Jurkat, Clone E6-1 (cell line): ENCODE data around the gene IFITM5. TPM values are rescaled to one million over a fixed set of nuclear protein-coding genes. Genes with fewer than 3 reads are reported as not detected.
"Not testable (repeated sequence)": the region's sequence is repeated elsewhere in the genome, so short reads cannot be mapped to it uniquely, and the experiment has no call there.

ENCODE experiments used
- DNase-seq: peaks from one replicate; pipeline ENCODE4 v3.0.0-alpha.2; 2011; ENCODE audit warnings: low read depth, low spot score
- H3K4me3 ChIP-seq: 2 replicates; pipeline ENCODE4 v1.5.1; 2011; ENCODE audit warnings: mild to moderate bottlenecking, low read length, control low read depth, moderate library complexity
- polyA plus RNA-seq: library from polyadenylated mRNA; unstranded; fragments of >200 nt; gene quantifications from one replicate; pipeline ENCODE4 v1.2.1, GENCODE V29; 2012; ENCODE audit warnings: missing spikeins; ENCODE audit not compliant: insufficient read length, insufficient read depth

The IFITM5 gene
- polyA plus RNA-seq = not detected

DNA sequence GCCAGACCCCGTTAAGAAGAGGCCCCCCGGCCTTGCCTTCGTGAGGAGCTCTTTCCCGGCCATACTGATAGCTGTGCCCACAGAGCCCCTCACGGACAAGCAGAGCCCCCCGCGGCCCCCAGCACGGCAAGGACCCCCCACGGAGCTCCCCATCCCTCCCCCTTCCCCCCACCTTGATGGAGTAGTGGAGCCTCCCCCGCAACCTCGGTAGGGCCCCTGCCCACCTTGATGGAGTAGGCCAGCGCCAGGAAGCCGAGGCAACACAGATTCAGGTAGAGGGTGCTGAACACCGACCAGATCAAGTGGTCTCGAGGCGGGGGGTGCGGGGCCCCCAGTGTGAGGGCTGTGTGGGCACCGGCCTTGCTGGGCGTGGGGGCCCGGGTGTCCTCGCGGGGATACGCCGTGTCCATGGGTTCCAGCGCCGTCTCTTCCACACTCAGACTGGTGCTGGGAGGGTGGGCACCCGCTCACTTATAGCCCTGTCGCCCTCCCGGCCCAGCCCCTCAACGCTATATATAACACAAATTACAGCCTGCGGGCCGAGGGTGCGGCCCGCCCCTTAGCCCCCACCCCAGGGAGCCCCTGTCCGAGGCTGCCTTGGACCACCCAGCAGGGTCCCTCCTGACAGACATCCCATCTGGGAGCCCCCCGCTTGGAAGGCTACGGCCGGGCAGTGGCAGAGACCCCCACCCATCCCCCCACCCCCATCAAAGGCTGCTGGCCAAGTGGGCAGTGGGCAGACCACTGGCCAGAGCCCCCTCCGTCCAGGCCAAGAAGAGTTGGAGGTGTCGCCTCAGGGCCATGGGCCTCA is at the start of gene IFITM5:
IFITM5 (minus strand) TSS at position 446 of the 811 bp plus-strand sequence; CDS start at position 410, 36 bp downstream.
- no peak within 1 kb of the TSS for H3K4me3 ChIP-seq
- DNase-seq = no peak

DNA sequence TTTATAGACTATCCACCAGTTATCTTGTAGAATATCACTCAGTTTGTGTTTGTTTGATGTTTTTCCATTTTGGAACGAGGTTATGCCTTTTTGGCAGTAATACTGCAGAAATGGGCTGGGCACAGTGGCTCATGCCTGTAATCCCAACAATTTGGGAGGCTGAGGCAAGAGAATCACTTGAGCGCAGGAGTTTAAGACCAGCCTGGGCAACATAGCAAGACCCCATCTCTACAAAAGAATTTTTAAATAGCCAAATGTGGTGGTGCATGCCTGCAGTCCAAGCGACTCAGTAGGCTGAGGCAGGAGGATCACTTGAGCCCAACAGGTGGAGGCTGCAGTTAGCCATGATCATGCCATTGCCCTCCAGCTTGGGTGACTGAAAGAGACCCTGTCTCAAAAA is 47.2 kb upstream of the IFITM5 start:
- H3K4me3 ChIP-seq = no peak overlapping the region
- DNase-seq = no peak

DNA sequence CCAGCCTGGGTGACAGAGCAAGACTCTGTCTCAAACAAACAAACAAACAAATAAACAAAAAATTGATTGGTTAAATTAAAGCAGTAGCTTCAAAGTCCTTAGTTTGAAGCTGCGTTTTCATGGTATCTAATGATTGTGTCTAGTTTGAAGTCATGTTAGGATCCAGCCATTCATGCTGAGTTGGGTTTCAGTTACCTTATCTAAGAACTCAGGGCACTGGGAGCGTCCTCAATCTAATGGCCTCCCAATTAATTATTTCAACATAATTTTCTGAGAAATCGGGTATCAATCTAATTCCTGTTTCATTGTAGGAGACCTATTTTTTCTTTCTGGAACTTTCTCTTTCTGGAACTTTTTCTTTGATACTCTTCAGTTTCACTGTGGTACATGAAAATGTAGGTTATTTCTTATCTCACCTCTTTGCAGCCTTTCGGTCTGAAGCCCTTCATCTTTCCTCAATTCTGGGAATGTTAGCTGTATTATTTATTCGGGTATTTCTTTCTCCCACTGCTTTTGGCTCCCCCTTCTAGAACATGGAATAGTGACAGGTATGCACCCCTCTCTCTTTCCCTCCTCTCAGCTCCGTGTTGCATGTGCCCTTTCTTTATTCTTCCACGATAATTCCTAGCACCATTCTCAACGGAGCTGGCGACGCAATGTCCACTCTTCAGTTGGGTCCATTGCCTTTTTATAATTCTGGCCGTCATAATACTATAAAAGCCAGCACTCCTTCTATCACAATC is 45.7 kb upstream of the IFITM5 start:
- no peak for DNase-seq
- H3K4me3 ChIP-seq = no peak overlapping the region

DNA sequence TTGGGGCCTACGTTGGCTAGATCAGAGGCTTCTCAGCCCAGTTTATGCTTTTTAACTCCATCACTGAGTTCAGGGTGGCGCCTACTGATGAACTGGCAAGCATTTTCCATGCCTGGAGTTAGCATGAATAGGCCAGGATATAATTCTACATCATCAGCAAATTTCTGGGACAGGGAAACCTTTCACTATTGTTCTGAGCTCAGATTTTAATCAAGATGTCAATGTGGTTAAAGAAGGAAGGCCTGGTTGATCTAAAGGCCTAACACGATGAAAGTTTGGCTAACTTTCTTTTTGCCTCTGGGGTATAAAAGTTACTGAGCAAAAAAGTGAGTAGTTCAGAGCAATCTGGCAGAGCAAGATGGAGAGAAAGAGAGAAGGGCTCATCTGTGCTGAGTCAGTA is 43.0 kb upstream of the IFITM5 start:
- no peak for DNase-seq
- no peak overlapping the region for H3K4me3 ChIP-seq

DNA sequence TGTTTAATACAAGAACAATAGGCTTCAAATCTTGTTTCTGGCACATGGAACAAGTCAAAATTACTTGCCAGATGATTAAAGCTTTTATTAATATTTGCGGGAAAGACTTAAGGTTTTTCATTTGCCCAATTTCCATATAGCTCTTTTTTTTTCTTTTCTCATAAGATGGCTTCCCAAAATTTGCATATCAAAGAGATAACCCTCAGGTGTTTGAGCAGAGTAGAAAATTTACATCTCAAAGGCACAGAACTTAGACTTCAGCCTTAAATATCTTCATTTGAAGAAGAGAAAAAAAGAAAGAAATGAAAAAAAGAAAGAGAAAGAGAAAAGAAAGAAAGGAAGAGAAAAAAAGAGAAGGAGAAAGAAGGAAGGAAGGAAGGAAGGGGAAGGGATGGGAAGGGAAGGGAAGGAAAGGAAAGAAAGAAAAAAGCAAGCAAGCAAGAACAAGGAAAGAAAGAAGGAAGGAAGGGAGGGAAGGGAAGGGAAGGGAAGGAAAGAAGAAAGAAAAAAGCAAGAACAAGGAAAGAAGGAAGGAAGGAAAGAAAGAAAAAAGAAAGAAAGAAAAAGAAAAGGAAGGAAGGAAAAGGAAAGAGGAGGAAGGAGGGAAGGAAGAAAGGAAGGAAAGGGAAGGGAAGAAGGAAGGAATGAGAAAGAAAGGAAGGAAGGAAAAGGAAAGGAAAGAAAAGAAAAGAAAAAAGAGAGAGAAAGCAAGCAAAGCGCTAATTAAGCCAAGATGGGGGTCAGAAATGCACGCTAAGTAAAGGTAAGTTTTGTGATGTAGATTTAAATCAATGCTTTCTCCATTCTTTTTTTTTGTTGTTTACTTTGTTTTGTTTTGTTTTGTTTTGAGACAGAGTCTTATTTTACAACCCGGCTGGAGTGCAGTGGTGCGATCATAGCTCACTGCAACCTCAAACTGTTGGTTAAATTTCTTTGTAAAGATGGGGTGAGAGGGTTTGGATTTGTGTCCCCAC is 41.5 kb upstream of the IFITM5 start:
- DNase-seq = no peak
- no peak overlapping the region for H3K4me3 ChIP-seq

DNA sequence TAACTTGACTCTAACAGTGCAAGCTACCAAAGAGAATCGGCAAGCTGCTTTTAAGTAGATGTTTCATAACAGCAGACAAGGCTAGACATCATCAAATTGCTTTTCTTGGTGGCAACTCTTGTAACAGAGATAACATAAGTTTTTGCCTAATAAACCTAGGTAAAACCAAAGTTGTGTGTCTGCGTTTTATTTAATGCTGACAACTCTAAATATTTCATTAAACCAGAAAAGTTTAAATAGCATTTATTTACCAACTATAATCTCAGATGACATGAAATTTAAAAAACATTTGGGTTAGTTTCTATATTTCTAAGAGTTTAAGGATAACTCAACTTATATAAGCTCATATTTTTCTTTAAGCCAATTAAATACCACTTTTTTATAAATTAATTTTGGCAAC is 40.6 kb upstream of the IFITM5 start:
- no peak overlapping the region for H3K4me3 ChIP-seq
- DNase-seq = no peak

DNA sequence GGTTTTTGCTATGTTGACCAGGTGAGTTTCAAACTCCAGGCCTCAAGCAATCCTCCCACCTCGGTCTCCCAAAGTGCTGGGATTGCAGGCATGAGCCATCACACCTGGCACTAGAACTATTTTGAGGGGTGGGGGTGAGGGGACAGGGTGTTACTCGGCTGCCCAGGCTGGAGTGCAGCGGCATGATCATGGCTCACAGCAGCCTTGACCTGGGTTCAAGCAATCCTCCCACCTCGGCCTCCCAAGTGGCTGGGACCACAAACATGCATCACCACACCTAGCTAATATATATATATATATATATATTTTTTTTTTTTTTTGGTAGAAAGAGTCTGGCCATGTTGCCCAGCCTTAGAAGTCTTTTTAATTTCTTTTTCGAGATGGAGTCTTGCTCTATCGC is 38.4 kb upstream of the IFITM5 start:
- H3K4me3 ChIP-seq = no peak overlapping the region
- DNase-seq = no peak

DNA sequence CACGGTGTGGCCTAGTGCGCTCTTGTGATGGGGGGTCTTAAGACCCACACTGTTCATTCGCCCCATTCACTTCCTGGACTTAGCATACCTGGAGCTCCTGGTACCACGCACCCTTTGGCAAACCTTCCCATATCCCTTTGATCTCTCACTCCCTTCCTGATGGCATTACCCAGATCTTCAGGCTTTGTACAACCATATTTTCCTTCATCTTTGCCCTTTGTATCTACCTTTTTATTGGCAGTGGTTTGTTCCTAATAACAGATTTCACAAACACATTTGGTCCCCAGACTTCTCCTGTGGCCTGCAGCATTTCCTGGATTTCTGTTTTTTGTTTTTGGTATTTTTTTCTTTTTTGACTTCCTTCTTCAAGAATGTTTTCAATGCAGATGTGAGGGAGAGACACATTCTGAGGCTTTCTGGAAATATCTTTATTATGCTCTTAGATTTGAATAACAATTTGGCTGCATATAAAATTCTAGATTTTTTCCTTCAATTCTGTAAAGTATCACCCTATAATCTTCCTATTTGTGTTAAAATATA is 37.4 kb upstream of the IFITM5 start:
- DNase-seq = no peak
- H3K4me3 ChIP-seq = no peak overlapping the region

DNA sequence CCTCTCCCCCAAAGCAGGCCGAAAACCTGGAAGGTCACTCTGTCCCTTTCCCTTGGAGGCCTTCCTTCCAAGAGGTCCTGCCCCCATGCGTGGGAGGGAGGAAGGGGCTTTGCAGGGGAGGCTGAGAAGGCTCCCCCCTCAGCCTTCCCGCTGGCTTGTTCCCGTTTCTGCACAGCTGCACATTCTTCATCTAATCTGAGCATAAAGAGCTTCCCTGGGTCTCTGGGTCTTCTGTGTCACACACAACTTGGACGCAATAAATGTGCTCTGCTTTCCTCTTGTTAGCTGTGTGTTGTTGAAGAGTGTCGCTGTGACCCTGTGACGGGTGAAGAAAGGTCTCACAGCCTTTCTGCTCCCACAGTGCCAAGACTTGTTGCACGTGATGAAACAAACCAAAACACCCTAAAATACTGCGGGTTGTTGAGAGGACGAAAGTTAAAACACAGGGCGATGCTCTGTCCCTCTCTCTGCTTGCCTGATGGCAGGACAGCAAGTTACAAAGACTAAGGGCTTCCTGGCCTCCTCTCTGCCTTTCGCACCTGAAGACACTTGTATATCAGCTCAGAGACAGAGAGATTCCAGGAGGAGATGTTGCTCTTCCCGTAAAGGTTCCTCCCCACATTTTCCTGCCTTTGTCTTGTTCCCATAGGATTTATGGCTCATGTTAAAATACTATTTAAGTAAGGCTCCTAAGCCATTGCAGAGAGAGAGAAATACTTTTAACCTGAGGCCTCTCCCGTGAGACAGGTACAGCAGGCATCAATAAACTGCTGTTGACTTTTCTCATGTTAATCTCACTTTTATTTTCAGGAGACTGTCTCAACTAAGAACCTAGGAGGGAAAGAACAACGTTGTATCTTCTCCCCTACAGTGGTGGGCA is 36.7 kb upstream of the IFITM5 start:
- no peak overlapping the region for H3K4me3 ChIP-seq
- DNase-seq = no peak

DNA sequence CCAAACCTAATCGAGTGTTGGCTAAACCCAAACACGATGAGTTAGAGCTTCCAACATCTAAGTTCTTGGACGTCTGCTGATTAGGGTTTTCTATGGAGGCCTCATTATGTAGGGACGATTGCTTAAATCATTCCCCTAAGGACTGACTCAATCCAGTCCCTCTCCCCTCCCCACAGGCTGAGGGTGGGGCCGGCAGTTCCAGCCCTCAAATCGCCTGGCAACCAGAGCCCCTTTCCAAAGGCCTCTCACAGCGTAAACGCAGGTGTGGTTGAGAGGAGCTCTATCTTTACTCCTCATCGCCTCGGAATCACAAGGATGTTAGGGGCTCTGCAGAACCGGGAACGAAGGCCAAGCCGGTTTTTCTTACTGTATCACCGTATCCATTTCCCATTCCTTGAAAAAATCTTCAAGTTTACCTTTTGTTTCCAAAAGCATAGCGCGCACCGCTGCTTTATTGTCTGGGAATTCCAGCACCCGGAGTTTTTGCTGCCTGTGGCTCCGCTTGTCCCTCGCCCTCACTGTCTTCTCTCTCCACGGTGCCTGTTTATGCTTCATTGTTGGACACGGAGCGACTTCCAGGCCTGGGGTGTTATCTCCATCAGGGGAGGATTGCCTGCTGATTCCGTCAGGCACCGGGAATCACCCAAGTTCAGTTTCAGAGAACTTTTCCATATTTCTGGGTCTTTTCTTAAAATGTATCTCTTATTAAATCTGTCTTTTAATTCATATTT is 35.1 kb upstream of the IFITM5 start:
- no peak for DNase-seq
- no peak overlapping the region for H3K4me3 ChIP-seq

DNA sequence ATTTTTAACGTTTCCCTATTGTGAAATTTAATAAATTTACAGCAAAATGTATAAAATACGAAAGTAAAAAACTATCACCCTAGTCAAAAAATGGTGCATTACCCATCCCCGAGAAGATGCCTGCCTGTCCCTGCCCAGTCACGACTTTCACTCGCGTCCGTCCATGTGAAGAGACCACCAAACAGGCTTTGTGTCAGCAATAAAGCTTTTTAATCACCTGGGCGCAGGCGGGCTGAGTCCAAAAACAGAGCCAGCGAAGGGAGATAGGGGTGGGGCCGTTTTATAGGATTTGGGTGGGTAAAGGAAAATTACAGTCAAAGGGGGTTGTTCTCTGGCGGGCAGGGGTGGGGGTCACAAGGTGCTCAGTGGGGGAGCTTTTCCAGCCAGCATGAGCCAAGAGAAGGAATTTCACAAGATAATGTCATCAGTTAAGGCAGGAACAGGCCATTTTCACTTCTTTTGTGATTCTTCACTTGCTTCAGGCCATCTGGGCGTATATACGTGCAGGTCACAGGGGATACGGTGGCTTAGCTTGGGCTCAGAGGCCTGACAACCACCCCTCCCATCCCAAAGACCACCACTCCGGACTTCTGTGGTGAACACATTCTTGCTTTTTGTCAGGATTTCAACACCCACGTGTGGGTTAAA is 34.4 kb upstream of the IFITM5 start:
- not testable (repeated sequence) for DNase-seq, H3K4me3 ChIP-seq

DNA sequence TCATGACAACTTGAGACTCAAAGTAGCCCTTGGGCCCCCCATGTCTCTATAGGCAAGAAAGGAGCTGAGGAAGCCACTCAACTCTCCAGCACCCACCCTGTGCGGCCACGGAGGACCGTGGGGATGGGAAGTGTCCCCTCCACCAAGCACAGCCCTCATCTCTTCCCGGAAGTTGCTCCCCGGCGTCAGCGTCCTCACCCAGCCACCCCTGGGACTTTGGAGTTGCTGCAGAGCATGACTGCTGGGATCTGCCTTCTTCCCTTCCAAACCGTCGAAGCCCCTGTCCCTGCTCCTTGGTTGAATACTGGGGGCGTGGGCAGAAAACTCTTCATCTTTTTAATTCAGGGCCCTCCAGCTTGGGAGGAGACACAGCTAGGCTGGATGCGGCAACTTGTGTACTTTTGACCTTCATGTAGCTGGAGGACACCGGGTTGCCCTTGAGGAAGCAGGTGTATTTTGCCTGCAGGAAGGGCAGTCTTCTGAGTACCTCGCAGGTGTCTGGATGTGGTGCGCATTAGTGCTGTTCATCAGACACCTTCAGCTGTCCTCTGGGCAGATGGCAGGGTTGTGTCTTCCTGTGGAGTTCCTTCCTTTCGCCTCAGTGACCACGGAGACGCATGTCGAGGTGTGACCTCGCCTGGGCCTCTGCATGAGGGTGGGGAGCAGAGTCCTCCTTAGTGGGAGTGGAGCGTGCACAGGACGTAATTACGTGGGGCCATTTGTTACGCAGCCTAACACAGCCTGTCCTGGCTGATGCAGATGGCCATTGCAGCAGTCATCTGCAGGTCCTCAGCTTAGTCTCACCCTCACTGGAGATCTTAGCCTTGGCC is 33.5 kb upstream of the IFITM5 start:
- DNase-seq = no peak
- no peak overlapping the region for H3K4me3 ChIP-seq

DNA sequence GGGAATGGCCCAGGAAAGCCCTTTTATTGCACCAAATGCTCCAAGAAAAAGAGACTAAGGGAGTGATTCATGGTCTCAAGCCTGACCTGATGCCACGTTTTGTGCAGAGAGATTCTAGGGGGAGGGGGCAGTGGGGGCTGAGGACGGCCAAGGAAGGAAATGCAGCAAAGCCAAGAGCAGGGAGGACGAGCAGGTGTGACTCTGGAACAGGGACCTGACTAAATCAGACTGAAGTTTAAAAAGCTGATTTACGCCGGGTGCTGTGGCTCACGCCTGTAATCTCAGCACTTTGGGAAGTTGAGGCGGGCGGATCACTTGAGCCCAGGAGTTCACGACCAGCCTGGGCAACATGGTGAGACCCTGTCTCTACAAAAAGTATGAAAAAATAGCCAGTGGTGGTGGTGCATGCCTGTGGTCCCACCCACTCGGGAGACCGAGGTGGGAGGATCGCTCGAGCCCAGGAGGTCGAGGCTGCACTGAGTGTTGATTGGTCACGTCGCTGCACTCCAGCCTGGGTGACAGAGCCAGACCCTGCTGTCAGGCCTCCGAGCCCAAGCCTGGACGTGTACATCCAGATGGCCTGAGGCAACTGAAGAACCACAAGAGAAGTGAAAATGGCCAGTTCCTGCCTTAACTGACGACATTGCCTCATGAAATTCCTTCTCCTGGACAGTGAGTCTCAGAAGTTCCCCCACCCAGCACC is 32.2 kb upstream of the IFITM5 start:
- DNase-seq = no peak
- peak overlapping the region; percentile 3; the same call in 1 of the 2 replicates for H3K4me3 ChIP-seq

DNA sequence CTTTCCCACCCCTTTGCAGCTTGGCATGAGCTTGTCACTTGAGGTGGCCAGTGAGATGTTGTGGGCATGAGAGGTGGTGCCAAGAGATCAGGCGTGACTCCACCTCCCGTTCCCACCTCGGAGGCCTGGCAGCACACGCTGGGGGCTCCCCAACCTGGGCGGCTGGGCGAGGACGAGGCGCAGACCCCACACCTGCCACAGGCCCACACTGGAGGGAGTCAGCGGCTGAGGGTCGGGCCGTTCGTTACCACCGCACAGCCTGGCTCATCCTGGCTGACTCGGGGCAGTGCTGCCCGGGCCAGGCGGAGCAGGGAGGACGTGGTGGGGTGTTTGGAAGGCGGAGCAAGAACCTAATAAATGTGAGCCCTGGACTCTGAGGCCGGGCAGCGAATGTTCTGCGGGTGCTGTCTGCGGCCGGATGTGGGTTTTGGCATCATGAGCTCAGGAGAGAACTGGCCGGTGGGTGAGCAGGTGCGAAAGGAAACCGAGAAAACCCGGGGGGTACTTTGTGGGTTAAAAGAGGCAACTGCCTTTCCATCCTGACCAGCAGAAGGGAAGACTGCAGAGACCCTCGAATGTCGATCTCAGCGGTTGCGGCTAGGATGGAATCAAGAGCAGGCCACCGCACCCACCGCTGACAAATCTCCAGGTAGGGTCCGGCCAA is 31.5 kb upstream of the IFITM5 start:
- H3K4me3 ChIP-seq = 0 out of 2 replicates have a peak overlapping the region, but pooled peaks have one; percentile 3
- DNase-seq = no peak

DNA sequence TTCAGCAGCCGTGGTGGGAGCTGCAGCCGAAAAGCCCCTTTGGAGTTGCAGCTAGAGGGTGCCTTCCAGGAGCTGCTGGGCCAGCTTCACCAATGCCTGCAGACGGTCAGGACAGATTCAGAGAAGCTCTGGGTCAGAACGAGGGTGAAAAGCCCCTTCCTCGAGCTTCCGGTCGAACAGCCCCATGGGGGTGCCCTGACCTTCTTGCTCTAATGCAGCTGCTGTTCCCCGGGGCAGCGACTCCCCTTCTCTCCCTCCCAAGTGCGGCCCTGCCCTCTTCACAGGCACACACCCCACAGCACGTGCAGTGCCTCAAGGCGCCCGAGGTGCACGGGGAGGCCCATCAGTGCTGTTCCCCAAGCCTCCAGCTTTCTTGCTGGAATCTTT is 31.0 kb upstream of the IFITM5 start:
- no peak for DNase-seq
- no peak overlapping the region for H3K4me3 ChIP-seq
